Fibroblast of mammary gland (primary cell): Measurements from ENCODE around the gene CNNM1.
A peak's percentile ranks its signal among the peaks of the same experiment; 100 is the strongest.

ENCODE experiments used
- DNase-seq: peaks from one replicate; pipeline ENCODE4 v3.0.0-alpha.2; 2010; ENCODE audit warnings: low read depth
- H3K4me3 ChIP-seq: 2 replicates; pipeline ENCODE4 v1.5.1; 2011; ENCODE audit warnings: low read depth, mild to moderate bottlenecking, low read length, moderate library complexity; ENCODE audit not compliant: control insufficient read depth
- TF ChIP-seq, protein P1 (sequence below): conservative IDR thresholded peaks from 2 replicates; pipeline ENCODE4 v1.5.1; 2011; ENCODE audit warnings: low read depth, low read length, inconsistent platforms; ENCODE audit not compliant: control insufficient read depth, insufficient read depth

CNNM1 gene

DNA sequence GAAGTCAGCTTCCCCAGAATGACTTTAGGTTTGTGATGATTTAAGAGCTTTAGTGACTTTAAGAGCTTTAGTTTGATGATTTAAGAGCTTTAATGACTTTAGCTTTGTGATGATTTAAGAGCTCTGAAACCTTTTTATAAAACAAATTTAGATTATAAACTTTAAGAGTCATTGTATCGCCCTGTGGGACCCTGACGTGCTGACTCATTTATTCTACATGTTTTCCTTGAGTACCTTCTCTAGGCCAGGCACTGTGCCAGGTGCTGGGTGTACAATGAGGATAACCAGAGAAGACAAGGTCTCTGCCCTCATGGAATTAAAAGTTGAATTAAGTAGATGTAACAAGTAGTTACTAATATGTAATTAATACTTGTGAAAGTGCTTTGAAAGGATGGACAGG lies 45.4 kb downstream of the CNNM1 start:
- H3K4me3 ChIP-seq, result no peak overlapping the region
- DNase-seq, result no peak
- TF ChIP-seq, protein P1, sequence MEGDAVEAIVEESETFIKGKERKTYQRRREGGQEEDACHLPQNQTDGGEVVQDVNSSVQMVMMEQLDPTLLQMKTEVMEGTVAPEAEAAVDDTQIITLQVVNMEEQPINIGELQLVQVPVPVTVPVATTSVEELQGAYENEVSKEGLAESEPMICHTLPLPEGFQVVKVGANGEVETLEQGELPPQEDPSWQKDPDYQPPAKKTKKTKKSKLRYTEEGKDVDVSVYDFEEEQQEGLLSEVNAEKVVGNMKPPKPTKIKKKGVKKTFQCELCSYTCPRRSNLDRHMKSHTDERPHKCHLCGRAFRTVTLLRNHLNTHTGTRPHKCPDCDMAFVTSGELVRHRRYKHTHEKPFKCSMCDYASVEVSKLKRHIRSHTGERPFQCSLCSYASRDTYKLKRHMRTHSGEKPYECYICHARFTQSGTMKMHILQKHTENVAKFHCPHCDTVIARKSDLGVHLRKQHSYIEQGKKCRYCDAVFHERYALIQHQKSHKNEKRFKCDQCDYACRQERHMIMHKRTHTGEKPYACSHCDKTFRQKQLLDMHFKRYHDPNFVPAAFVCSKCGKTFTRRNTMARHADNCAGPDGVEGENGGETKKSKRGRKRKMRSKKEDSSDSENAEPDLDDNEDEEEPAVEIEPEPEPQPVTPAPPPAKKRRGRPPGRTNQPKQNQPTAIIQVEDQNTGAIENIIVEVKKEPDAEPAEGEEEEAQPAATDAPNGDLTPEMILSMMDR, result no peak

GRCh38 chr10:99374972-99375371 lies 45.8 kb downstream of the CNNM1 start:
- TF ChIP-seq, protein P1, result no peak
- H3K4me3 ChIP-seq, result no peak overlapping the region
- no peak for DNase-seq

DNA sequence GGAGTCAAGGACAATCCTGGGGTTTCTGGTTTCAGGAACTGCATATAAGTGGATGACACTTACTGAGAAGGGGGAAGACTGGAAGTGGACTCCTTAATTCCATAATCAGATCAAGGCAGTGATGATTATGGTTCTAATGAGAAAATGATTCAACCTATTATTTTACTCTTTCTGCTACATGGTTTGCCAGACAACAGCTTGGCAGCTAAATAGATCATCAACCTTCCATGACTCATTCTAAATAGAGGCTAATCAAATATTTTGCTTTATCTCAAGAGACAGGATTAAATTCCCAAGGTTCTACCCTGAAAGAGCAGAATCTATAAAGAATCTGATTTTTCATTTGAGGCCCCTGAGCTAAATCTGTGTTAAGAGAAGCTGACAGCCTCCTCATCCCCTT lies 46.3 kb downstream of the CNNM1 start:
- H3K4me3 ChIP-seq, result no peak overlapping the region
- DNase-seq, result no peak
- TF ChIP-seq, protein P1, result no peak

GRCh38 chr10:99382176-99382575 lies 53.0 kb downstream of the CNNM1 start:
- TF ChIP-seq, protein P1, result no peak
- no peak overlapping the region for H3K4me3 ChIP-seq
- peak; percentile 22 for DNase-seq

DNA sequence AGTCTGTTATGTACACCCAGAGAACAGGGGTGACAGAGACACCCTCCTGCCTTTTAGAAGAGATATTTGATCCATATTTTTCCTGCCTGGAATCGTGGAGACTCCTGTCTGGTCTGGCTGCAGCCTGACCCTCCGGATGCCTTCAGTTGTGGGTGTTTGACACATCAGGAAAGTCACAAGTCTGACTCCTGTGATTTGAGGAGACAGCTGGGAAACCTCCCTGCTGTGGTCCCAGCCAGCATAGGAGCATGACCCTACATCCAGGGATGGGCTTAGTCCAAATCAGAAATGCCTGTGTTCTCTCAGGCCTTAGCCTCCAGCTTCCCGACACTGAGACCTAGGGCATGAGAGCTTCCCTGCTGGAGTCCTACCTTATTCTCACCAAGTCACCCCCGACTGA lies 57.9 kb downstream of the CNNM1 start:
- TF ChIP-seq, protein P1, result no peak
- DNase-seq, result no peak
- no peak overlapping the region for H3K4me3 ChIP-seq

- no peak for DNase-seq
- no peak overlapping the region for H3K4me3 ChIP-seq
- TF ChIP-seq, protein P1, result no peak
These were observed 58.4 kb downstream of the CNNM1 start for GRCh38 chr10:99387541-99387940.
